Measurements from ENCODE around the gene LYSMD4.

Gene LYSMD4

GRCh38 chr15:99692825-99693224 is 40.4 kb downstream of the LYSMD4 start:
- DNase-seq (ENCODE audit: low read depth), result no peak
- TF ChIP-seq CTCF (conservative IDR thresholded peaks at IDR 0.05; ENCODE audit: low read depth, low read length), result no peak
- H3K4me3 ChIP-seq (ENCODE audit: low read depth, low read length), result no peak overlapping the region

- no peak for DNase-seq (ENCODE audit: low read depth)
- H3K4me3 ChIP-seq (ENCODE audit: low read depth, low read length), result no peak overlapping the region
- TF ChIP-seq CTCF (conservative IDR thresholded peaks at IDR 0.05; ENCODE audit: low read depth, low read length), result no peak
Measured at GRCh38 chr15:99686290-99686689, 46.9 kb downstream of the LYSMD4 start.

- peak; percentile 62 for DNase-seq (ENCODE audit: low read depth)
- no peak for TF ChIP-seq CTCF (conservative IDR thresholded peaks at IDR 0.05; ENCODE audit: low read depth, low read length)
- no peak overlapping the region for H3K4me3 ChIP-seq (ENCODE audit: low read depth, low read length)
Measured at GRCh38 chr15:99683000-99683670, 50.1 kb downstream of the LYSMD4 start.

- TF ChIP-seq CTCF (conservative IDR thresholded peaks at IDR 0.05; ENCODE audit: low read depth, low read length), result no peak
- H3K4me3 ChIP-seq (ENCODE audit: low read depth, low read length), result no peak overlapping the region
- DNase-seq (ENCODE audit: low read depth), result peak; percentile 97
Measured at GRCh38 chr15:99682455-99682854, 50.8 kb downstream of the LYSMD4 start.

- TF ChIP-seq CTCF (conservative IDR thresholded peaks at IDR 0.05; ENCODE audit: low read depth, low read length), result no peak
- DNase-seq (ENCODE audit: low read depth), result peak; percentile 38
- no peak overlapping the region for H3K4me3 ChIP-seq (ENCODE audit: low read depth, low read length)
Measured at GRCh38 chr15:99681990-99682389, 51.2 kb downstream of the LYSMD4 start.

DNA sequence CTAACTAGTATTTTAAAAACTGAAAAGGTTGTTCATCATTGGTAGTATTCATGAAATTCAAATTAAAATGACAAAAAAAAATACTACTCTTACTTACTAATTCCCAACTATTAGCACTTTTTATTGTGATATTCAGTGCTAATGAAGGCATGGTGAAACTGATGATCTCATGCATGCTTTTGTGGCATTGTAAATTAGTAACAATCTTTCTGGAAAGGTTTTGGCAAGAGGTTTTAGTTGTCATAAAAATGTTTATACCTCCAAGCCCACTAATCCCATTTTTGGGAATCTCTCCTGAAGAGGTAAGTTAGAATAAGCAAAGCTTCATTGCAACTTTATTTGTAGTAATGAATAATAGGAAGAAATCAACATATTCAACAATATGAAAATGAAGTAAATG is 53.0 kb downstream of the LYSMD4 start:
- DNase-seq (ENCODE audit: low read depth), result no peak
- no peak for TF ChIP-seq CTCF (conservative IDR thresholded peaks at IDR 0.05; ENCODE audit: low read depth, low read length)
- no peak overlapping the region for H3K4me3 ChIP-seq (ENCODE audit: low read depth, low read length)

- DNase-seq (ENCODE audit: low read depth), result no peak
- no peak for TF ChIP-seq CTCF (conservative IDR thresholded peaks at IDR 0.05; ENCODE audit: low read depth, low read length)
- H3K4me3 ChIP-seq (ENCODE audit: low read depth, low read length), result no peak overlapping the region
Measured at GRCh38 chr15:99677540-99678134, 55.6 kb downstream of the LYSMD4 start.
